ENCODE data around the gene TRIL.

The TRIL gene, protein sequence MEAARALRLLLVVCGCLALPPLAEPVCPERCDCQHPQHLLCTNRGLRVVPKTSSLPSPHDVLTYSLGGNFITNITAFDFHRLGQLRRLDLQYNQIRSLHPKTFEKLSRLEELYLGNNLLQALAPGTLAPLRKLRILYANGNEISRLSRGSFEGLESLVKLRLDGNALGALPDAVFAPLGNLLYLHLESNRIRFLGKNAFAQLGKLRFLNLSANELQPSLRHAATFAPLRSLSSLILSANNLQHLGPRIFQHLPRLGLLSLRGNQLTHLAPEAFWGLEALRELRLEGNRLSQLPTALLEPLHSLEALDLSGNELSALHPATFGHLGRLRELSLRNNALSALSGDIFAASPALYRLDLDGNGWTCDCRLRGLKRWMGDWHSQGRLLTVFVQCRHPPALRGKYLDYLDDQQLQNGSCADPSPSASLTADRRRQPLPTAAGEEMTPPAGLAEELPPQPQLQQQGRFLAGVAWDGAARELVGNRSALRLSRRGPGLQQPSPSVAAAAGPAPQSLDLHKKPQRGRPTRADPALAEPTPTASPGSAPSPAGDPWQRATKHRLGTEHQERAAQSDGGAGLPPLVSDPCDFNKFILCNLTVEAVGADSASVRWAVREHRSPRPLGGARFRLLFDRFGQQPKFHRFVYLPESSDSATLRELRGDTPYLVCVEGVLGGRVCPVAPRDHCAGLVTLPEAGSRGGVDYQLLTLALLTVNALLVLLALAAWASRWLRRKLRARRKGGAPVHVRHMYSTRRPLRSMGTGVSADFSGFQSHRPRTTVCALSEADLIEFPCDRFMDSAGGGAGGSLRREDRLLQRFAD

DNA sequence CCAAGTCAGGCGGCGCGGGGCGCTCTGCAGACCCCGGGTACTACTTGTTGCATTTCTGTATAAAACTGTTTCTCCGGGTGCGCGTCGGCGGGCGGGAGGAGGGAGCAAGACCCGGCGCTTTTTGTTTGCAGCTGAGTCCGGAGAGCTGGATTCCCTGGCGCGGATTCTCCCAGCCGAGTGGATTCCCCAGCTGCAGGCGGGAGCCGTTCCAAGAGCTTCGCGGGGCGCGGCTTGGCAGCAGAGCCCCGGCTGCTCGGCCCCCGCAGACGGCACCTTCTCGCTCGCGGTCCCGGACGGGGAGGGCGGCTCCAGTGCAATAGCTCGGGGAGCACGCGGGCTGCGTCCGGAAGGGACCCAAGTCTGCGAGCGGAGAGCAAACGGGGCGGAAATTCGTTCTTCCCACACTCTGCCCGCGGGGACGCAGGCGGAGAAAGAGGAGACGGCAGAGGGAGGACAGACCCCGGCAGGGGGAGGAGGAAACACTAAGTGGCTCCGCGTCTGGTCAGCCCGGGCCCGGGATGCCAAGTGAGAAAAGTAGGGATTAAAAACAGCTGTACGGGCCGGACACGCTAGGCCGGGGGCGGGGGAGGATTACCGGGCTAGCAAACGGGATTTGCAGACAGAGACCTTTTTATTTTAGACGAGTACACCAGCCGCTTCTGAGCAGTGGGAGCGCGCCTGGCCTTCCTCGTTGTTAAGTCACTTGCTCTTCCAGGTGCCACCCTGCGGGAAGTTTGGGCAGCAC, at the start of gene TRIL:
TSS of gene TRIL (minus strand) at position 96 of the 745 bp plus-strand sequence. CDS start 284 bp downstream, outside the sequence.
- DNase-seq = no peak

GRCh38 chr7:29007127-29007526, 49.0 kb upstream of the TRIL start:
- DNase-seq = no peak

DNA sequence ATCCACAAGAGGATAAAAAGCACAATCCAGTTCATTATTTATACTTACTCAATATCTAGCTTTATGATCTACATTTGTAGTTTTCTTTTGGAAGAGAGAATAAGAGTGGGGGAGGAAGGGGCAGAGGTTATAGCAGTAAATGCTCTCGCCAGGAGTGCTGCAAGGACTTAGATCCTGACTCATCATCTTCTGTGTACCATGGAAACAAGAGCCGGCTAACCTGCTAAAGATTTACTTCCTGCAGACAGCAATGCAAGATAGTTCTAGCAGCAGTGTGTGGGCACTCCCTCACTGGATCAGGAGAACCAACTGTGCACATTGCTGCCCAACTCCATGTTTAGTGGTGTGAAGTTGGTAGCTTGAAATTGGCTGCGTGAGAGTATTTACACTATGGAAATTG, 47.7 kb upstream of the TRIL start:
- DNase-seq = no peak

DNA sequence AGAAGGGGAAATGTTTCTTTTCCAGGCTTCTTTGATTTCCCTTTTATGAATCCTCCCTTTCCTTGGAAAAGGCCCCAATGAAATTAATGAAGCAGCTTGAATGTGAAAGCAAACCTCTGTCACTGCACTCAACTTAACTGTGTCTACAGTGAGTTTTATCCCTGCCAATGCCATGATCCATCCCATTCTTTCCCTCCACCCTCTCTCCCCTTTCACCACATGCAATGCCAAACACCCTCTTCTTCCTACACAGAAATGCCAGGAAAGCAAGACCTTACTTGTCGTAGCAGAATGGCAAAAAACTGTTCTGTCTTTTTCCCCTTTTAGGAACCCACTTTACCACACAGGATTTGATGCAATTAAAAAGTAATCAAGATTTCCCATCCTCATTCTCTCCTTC, 47.3 kb upstream of the TRIL start:
- no peak for DNase-seq

DNA sequence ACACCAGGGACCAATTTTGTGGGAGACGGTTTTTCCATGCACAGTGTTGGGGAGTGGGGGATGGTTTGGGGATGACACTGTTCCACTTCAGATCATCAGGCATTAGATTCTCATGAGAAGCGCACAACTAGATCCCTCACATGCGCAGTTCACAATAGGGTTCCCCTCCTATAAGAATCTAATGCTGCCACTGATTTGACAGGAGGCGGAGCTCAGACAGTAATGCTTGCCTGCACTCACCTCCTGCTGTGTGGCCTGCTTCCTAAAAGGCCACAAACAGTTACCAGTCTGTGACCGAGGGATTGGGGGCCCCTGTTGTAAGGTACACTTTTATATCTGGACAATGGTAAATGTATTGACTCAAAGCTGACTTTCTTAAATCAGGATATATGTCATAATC, 45.6 kb upstream of the TRIL start:
- no peak for DNase-seq

DNA sequence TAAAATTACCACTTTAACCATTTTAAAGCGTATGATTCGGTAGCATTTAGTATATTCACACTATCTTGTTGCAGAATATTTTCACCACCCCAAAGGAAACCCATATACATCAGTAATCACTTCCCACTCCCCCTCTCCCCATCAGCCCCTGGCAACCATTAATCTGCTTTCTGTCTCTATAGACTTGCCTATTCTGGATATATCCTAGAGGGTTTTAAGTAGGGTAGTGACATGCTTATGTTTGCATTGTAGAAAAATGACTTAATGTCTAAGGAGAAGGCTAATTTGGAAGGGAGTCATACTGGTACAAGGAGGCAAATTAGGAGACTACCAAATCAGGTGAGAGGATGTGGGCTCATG, 42.6 kb upstream of the TRIL start:
- DNase-seq = no peak

- no peak for DNase-seq
Measured at GRCh38 chr7:28999895-29000716, 42.0 kb upstream of the TRIL start.

- peak; percentile 6 for DNase-seq
Measured at GRCh38 chr7:28999427-28999826, 41.3 kb upstream of the TRIL start.

DNA sequence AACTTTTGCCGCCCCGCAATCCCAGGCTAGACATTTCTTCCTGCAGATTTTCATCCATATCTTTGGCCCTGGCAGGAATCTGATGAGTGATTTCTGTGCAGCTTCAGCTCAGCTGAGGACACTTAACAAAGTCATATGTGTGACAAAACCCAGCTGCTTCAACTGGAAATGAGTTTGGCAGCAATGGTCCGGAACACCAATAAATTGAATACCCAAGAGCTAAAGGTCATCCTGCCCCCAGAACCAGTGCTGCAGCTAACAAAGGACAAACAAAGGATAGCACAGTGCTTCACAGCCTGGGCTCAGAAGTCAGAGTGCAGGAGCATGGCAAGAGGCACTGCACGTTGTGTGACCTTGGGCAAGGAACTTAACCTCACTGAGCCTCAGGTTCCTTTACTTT, 40.0 kb upstream of the TRIL start:
- no peak for DNase-seq

DNA sequence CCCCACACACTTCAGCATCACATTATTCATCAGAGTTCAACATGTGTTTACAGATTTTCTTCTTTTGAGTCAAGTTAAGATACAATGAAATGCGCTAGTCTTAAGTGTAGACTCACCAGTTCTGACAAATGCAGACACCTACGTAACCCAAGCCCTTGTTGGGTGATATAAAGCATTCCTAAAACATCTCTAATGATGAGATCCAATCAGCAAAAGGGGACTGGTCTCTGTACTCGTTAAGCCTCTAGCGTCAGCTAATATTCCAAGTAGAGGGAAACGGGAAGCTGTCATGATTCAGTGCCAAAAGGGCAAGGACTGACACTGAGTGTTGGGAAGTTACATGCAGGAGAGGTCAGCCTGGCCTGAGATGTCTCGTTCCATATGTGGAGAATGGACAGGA, 38.7 kb upstream of the TRIL start:
- no peak for DNase-seq

DNA sequence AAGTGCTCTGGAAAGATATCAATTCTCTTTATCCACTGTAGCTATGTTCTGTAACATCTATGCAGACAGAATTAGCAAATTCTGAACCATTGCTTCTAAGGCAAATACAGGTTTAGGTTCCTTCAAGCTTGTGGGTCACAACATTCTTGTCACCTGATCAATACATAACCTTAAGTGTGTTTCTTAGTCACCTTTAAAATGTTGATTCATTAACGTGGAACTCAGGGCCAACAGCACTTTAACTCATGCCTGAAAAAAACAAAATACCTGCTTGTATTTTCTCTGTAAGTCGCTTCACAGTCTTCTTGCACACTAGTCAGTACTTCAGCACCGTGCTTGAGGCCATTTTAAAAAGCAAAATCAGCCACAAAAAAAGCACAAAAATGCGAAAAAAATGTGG, 35.2 kb upstream of the TRIL start:
- no peak for DNase-seq

DNA sequence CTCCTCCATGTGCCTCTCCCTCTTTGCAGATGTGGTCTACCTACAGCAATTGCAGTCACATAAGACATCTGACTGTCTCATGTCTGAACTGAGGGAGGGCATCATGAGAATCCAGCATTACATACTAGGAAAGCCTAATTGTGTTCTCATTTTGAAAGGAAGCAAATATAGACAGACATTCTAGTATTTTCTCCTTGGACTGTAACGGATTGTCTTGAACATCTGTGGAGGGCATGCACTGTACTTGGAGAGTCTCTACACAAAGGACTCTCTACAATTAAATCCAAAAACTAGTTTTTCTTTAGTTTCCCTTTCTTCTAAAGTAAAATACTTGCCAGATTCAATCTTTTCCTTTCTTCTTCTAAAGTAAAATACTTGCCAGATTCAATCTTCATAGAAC, 34.7 kb upstream of the TRIL start:
- DNase-seq = no peak

- no peak for DNase-seq
Measured at GRCh38 chr7:28990200-28990960, 32.2 kb upstream of the TRIL start.

DNA sequence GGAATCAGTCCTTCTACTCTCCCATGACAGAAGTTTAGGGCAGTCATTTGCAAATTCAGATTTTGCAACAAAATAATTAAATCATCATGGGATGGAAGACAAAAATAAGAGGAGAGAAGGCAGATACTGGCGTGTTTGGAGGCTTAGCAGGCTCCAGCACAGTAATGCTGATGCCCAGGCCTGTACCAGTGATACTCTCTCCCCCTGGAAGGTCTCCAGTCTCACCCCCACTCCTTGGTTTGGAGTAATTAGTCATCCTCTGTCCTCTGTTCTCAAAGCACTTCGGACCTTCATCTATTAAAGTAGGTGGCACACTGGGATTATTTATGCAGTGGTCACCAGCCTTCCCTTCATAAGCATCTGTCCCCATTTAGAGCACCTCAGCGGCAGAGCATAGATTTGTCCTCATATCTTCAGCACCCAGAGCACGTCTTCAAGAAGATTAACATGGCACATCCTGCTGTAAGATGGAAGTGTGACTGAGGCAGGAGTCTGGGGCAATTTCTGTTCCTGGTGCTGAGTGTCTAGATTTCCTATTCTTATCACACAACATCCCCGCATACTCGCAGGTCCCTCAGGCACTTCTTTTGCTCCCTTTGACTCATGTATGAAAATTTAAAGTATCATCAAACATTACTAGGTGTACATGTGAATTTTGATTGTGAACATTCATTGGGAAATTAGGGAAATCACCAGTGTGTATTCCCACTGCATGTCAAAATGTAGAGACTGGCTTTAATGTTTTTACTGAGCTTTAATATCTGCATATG, 31.3 kb upstream of the TRIL start:
- no peak for DNase-seq

- DNase-seq = no peak
Measured at GRCh38 chr7:28988810-28989209, 30.7 kb upstream of the TRIL start.

DNA sequence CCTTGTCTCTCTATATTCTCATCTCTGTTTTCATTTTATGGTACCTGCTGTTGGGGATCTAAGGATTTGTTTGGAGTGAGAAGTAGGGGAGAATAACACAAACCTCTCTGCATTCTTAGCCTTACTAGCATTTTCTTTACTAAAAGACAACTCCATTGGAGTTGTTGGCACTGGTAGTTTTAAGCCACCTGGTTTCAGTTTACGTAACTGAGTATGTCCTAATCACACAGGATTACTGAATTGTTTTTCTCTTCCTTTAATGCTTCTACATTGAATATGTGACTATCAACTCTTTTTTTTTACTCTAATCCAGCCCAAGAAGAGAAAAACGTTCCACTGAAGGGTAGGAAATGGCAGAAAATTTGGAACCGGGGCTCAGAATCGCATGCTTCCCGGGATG, 30.0 kb upstream of the TRIL start:
- DNase-seq = no peak

DNA sequence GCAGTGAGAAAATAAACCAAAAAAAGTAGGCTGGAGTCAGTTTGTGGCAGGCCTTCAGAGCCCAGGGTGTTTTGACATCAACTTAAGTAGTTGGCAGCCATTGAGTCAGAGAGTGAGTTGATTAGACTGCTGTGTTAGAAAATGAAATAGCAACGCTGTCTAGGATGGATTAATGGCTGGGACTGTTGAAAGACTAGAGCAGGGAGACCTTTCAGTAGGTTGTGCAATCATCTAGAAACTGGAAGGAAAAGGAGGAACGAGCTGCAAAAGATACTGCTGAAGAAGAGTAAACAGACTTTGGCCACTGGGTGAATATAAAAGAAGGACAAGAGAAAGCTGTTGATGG, 28.6 kb upstream of the TRIL start:
- DNase-seq = no peak

- DNase-seq = no peak
Measured at GRCh38 chr7:28986028-28986764, 28.1 kb upstream of the TRIL start.

GRCh38 chr7:28984631-28985030, 26.5 kb upstream of the TRIL start:
- no peak for DNase-seq

DNA sequence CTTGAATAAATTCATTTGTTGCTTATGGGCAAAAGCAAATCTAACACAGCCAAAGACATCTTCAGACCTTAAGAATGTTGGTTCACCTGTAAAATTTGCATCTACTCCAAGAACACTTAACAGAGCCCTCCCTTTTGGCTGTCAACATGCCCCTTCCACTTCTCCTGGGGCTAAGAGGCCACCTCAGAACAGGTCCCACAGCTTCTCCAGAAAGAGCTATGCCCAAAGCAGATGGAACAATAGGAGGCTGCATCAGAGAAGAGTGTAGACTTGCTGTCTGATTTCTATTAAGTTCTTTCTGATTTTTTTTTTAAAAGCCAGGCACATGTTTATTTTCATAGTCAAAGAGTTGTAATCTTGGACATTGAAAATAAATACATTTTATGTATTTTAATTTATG, 26.1 kb upstream of the TRIL start:
- DNase-seq = peak; percentile 18

All from NCI-H2029 treated with DMSO at 0.1 percent for 48 hours (cell line).